Progenitor cell of endocrine pancreas (in vitro differentiated cells): ENCODE measurements around the gene CYP2A13. TPM values are rescaled to one million over a fixed set of nuclear protein-coding genes. Genes with fewer than 3 reads are reported as not detected.

Source experiments
- DNase-seq: peaks from one replicate; pipeline ENCODE4 v3.0.0; 2021; ENCODE audit warnings: low spot score; ENCODE audit not compliant: unreplicated experiment
- H3K27ac Mint-ChIP-seq: 2 replicates; pipeline ENCODE4 v1.8.0; 2021; ENCODE audit warnings: mild to moderate bottlenecking, moderate library complexity, mixed read lengths
- H3K27me3 Mint-ChIP-seq: 2 replicates; pipeline ENCODE4 v1.8.0; 2021; ENCODE audit warnings: mixed read lengths
- H3K36me3 Mint-ChIP-seq: 2 replicates; pipeline ENCODE4 v1.8.0; 2022; ENCODE audit warnings: mixed read lengths; ENCODE audit not compliant: insufficient read depth
- H3K4me1 Mint-ChIP-seq: 2 replicates; pipeline ENCODE4 v1.8.0; 2021; ENCODE audit warnings: low read depth, mixed read lengths
- H3K4me3 Mint-ChIP-seq: 2 replicates; pipeline ENCODE4 v1.8.0; 2021; ENCODE audit warnings: low read depth, mild to moderate bottlenecking, moderate library complexity, mixed read lengths
- H3K9me3 Mint-ChIP-seq: 2 replicates; pipeline ENCODE4 v1.8.0; 2021; ENCODE audit warnings: low read depth, mixed read lengths
- total RNA-seq: library from RNA; stranded (reverse); gene quantifications from 2 replicates; pipeline ENCODE4 v1.2.1, GENCODE V29; 2021
- TF ChIP-seq, protein P1 (sequence below): fragments of 200-600 bp; sonication (generic); IDR thresholded peaks from one replicate; pipeline ENCODE4 v1.5.0; 2021; ENCODE audit warnings: antibody characterized with exemption, mild to moderate bottlenecking; ENCODE audit not compliant: unreplicated experiment

The CYP2A13 gene
- total RNA-seq, 1 donor from 2014 or later = 0.17 TPM

DNA sequence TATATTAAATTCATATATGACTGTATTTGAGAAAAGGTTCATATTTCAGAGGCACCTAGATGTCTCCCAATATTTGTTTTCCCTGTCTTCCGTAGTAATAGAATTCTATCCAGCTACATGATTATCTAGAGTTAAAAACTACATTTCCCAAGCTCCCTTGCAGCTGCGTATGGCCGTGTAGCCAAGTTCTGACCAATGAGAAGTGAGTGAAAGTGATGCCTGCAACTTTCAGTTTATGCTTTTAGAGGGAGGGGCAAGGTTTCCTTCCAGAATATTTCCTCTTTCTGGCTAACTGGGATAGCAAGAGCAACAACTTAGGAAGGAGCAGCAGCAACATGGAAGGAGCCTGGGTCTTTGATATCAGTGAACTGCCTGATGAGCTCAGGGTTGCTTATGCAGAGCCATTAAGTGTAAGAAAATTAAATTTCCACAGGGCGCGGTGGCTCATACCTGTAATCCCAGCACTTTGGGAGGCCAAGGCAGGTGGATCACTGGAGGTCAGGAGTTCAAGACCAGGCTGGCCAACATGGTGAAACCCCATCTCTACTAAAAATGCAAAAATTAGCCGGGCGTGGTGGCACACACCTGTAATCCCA, 23.2 kb upstream of the CYP2A13 start:
- Mint-ChIP-seq H3K4me1 (no peaks in the 10 kb centered on the region), H3K36me3 (no peaks in the 10 kb centered on the region), H3K27me3 (peaks cover 45% of the 10 kb centered on the region), H3K27ac (no peak overlapping the region), H3K9me3 (no peaks in the 10 kb centered on the region), H3K4me3 (no peak overlapping the region)
- TF ChIP-seq, protein P1, sequence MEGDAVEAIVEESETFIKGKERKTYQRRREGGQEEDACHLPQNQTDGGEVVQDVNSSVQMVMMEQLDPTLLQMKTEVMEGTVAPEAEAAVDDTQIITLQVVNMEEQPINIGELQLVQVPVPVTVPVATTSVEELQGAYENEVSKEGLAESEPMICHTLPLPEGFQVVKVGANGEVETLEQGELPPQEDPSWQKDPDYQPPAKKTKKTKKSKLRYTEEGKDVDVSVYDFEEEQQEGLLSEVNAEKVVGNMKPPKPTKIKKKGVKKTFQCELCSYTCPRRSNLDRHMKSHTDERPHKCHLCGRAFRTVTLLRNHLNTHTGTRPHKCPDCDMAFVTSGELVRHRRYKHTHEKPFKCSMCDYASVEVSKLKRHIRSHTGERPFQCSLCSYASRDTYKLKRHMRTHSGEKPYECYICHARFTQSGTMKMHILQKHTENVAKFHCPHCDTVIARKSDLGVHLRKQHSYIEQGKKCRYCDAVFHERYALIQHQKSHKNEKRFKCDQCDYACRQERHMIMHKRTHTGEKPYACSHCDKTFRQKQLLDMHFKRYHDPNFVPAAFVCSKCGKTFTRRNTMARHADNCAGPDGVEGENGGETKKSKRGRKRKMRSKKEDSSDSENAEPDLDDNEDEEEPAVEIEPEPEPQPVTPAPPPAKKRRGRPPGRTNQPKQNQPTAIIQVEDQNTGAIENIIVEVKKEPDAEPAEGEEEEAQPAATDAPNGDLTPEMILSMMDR = no peak
- no peak for DNase-seq

DNA sequence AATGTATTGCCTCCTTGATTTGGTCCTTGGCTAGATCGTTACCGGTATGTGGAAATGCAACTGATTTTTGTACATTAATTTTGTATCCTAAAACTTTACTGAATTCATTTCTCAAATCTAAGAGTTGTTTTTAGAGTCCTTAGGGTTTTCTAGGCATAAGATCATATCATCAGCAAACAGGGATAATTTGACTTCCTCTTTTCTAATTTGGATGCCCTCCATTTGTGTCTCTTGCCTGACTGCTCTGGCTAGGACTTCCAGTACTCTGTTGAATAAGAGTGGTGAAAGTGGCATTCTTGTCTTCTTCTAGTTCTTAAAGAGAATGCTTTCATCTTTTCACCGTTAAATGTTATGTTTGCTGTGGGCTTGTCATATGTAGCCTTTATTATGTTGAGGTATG, 12.0 kb upstream of the CYP2A13 start:
- no peak overlapping the region for H3K27ac Mint-ChIP-seq
- peaks cover 2% of the 10 kb centered on the region for H3K36me3 Mint-ChIP-seq
- peaks cover 18% of the 10 kb centered on the region for H3K9me3 Mint-ChIP-seq
- no peak for DNase-seq
- TF ChIP-seq, protein P1 = no peak
- H3K4me1 Mint-ChIP-seq = no peaks in the 10 kb centered on the region
- no peak overlapping the region for H3K4me3 Mint-ChIP-seq
- H3K27me3 Mint-ChIP-seq = peaks cover 54% of the 10 kb centered on the region

DNA sequence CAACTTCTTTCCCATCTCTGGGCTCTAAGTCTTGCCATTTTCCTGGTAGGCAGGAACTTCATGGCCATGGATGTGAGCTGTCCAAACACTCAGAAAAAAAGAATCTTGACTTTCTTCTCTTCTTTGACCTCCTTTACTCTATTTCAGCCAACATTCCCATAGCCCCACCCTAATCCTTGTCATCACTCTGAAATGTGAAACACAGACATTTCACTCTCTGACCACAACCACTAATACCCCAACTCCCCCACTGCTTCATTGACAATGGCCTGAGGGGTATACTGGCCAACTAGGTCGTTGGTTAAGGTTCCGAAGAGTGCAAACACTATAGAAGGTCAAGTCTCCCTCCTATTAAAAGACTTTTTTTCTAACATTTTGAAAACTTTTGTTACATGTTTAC, 4.7 kb upstream of the CYP2A13 start:
- DNase-seq = no peak
- TF ChIP-seq, protein P1 = no peak
- peaks cover 7% of the 10 kb centered on the region for H3K4me1 Mint-ChIP-seq
- H3K36me3 Mint-ChIP-seq = peaks cover 2% of the 10 kb centered on the region
- peaks cover 62% of the 10 kb centered on the region for H3K27me3 Mint-ChIP-seq
- H3K4me3 Mint-ChIP-seq = no peak overlapping the region
- no peak overlapping the region for H3K27ac Mint-ChIP-seq
- peaks cover 8% of the 10 kb centered on the region for H3K9me3 Mint-ChIP-seq

DNA sequence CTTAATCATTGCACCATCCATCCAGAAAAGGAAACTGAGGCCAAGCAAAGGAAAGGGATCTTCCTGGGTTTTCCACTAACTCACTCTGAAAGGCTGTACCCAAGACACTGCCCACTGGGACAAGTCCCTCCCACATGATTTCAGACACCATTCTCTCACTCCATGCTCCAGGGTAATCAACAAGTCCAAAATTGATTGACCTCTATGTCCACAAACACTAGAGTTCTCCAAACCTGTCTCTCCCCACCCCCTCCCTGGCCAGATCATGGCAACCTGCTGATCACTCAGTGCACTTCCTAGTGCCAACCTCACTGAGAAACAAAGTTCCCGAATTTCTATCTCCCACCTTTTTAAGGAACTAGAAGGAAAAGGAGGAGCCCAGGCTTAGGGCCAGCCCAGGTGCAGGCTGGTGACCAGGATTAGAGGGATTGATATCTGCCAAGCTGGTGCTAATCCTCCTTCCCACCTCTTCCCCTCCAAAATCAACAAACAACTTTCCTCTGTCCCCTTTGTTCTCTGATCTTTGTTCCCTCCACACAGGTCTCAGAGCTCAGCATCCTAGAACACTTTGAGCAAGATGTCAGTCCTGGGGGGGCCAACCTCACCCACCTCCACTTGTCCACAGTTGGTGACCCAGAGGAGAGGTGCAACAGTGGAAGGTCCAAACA, 2.4 kb upstream of the CYP2A13 start:
- H3K4me3 Mint-ChIP-seq = no peak overlapping the region
- peaks cover 77% of the 10 kb centered on the region for H3K27me3 Mint-ChIP-seq
- peaks cover 16% of the 10 kb centered on the region for H3K4me1 Mint-ChIP-seq
- H3K36me3 Mint-ChIP-seq = no peaks in the 10 kb centered on the region
- TF ChIP-seq, protein P1 = no peak
- no peak overlapping the region for H3K27ac Mint-ChIP-seq
- H3K9me3 Mint-ChIP-seq = no peaks in the 10 kb centered on the region
- DNase-seq = no peak

DNA sequence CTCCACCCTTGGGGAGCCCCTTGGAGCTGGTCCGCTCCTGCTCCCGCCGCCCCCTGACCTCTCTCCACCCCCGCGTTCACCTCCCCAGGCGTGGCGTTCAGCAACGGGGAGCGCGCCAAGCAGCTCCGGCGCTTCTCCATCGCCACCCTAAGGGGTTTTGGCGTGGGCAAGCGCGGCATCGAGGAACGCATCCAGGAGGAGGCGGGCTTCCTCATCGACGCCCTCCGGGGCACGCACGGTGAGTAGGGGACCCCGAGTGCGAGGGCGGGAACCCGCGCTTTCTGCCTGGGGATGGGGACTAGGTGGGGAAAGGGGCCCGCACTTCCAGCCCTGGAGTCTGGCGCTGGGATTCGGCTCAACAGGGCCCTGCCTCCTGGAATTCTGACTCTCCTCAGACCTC, 1.7 kb downstream of the CYP2A13 start:
- no peaks in the 10 kb centered on the region for H3K9me3 Mint-ChIP-seq
- no peak for DNase-seq
- H3K4me1 Mint-ChIP-seq = peaks cover 16% of the 10 kb centered on the region
- no peaks in the 10 kb centered on the region for H3K36me3 Mint-ChIP-seq
- peak overlapping the region; percentile 46 for H3K4me3 Mint-ChIP-seq
- TF ChIP-seq, protein P1 = no peak
- H3K27ac Mint-ChIP-seq = no peak overlapping the region
- peaks cover 88% of the 10 kb centered on the region for H3K27me3 Mint-ChIP-seq
